Activated naive CD4-positive, alpha-beta T cell (primary cell): ENCODE data around the gene EEFSEC.

Source experiments
- DNase-seq, 4 experiments: peaks; one replicate each; lab custom pipeline; 2025; lab: John Stamatoyannopoulos, UW

EEFSEC gene

DNA sequence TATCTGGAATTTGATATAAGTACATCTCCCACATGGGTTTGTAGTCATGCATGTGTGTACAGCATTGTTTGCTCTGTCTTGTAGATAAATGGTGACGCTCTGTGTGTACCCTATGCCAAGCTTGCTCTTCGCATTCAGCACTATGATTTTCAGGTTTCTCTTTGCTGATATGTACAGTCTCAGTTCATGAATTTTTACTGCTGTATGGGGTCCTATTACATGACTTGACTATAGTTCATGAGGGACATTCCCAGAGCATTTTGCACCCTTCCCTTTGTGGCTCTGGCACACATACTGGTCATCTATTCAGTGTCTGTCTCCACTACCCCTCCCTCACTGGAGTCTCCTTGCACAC lies 132.7 kb downstream of the EEFSEC start:
- DNase-seq: no peak

DNA sequence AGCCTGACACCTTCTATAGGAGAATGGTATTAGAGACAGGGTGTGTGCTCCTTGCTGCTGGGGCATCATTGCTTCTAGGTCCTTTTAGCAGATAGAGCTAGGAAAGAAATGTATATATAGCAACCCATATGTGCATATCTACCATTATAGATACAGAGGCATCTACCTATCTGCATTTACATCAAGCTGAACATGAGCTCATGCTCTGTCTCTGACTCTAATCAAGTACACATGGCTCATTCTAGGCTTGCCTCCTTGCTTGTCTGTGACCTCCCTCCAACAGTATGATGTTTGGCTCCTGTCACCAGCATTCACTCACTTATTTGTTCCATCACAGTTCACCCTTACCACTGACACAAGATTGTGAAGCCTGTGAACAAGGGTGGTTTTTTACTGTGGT lies 133.4 kb downstream of the EEFSEC start:
- no peak for DNase-seq

DNA sequence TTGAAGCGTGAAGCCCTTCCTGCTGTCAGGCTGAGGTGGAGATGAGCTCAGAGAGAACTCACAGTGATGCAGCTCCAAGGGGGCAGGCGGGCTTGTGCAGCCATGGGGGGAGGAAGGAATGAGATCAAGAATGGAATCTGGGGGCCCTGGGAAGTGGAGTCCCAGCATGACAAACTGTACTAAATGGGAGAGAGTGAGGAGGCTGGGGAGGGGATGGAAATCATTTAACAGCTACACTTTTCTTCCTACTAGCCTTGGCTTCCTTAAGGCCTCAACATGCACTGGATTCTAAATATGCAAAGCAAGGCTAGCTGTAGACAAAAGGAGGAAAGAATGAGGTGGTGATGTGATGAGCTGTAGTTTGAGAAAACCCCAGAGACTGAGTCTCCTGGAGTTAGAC lies 133.9 kb downstream of the EEFSEC start:
- no peak for DNase-seq

DNA sequence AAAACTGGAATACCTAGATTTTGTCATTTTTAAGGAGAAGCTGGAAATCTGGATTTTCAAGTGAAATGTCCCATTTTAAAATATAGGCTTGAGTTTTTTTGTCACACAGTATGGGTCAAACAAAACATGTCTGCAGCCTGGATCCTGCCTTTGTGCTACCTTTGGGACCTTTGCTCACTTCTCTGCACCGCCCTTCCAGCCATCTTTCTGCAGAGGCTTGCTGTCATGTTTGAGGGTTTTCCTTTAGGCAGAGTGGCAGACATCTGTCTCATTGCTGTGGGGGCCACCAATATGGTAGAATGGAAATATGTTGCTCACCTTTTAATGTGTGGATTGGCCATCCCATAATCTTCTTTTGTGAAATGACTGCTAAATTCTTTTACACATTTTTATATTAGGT lies 136.3 kb downstream of the EEFSEC start:
- DNase-seq: no peak

DNA sequence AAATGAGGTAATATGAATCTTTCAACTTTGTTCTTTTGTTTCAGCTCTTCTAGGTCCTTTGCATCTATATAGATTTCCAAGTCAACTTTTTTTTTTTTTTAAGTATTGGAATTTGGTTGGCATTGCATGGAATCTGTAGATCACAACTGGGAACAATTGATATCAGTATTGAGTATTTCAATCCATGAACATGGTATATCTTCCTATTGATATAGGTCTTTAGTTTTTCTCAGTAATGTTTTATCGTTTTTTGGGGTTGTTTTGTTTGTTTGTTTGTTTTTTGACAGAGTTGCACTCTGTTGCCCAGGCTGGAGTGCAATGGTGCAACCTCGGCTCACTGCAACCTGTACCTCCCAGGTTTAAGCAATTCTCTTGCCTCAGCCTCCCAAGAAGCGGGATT lies 137.2 kb downstream of the EEFSEC start:
- DNase-seq: no peak

DNA sequence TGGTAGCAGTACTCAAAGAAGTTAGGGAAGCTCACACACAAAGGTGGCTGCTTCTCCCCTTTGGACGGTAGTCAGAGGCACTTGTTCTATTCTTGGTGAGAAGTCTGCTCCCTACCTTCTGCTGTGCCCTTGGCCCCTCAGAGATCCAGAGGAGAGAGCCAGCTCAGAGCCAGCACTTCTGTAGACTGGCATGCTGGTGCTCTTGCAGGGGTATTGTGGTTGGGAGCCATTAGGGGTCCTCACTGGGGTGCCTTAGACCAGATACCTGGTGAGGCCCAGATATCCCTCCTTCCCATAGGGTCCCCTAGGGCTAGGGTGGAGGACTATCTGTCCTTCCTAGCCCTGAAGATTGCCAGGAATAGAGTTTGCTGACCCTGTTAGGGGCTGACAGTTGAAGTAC lies 140.6 kb downstream of the EEFSEC start:
- DNase-seq: no peak

DNA sequence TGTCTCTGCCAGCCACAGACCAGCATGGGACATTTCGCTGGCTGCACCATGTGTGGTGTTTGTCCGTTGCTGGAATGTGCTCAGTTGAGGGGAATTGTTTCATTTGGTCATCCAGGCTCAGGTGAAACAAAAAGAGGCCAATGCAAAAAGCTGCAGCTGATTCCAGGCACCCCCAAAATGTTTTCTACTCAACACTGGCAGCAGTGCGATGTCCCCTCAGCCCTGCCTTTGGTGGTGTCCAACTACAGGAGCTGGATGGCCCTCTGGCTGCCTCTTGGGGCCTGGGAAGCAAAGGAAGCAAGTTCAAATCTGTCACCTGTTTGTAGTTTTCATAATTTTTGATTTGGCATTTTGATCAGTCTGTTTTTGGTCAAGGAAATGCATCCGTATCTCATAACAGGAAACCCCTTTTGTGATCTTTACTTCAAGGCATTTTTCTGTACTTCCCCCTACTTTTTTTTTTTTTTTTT lies 141.8 kb downstream of the EEFSEC start:
- DNase-seq: no peak

DNA sequence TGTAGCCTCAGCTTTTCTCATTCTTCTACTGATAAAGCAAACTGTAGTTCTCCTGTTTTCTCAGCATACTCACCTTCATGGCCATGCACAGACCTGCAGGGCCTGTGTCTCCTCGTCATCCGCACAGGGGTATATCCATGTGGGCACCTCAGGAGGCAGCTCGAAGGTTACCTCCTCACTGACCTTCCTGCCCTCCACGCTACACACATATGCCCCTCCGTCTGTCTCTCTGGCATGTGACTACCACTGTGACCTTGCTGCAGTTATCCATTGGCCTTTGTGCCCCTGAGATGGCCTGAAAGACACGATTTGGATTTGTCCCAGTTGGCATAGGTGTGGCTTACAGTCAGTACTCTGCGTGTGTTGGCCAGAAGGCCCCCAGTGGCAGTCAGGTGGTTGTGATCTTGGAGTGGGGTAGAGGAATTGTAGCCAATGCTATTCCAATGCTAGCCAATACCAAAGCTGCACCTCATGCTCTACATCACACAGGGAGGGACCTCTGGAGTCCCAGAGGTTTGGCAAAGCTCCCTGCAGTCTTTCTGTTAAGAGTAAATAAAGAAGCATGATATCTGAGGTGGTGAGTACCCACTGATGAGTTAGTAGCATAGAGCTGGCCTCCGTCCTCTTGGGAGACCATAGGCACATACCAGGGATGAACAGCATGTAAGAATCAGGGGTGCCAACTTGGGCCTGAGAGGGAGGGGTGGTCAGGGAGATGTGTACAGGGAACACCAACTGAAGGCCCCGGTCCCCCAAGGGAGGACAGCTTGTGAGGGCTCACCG lies 143.4 kb downstream of the EEFSEC start:
- DNase-seq: no peak

DNA sequence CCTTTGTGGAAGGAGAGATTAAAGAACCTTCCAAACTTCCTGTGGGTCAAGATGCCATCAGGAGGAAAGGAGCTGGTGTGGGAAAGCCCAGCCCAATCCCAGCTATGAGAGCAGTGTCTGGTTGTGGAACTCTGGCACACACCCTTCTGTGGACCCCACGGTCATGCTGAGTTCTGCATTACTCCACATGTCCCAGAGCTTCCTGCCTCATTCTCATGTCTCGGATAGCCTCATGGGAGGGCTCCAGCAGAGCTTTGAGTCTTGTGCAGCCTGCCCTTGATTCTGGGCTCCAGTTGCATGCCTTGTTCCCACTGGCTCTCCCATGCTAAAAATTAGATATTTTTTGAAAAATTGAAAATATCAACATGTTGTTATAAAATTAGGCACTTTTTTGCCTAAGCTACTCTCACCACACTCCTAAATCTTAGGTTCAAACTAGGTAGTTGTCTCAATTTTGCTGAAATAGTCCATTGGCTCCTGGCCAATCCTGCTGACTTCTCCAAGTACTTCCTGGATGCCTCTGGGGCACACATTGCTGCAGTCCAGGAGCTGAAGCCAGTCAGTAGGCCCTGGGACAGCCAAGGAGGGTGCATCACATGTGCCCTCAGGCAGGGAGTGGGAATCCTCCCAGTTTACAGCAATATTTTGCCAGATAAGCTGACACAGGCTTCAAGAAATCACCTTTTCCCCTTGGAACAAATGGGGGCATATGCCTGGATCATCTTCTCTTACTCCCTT lies 144.3 kb downstream of the EEFSEC start:
- DNase-seq: no peak

DNA sequence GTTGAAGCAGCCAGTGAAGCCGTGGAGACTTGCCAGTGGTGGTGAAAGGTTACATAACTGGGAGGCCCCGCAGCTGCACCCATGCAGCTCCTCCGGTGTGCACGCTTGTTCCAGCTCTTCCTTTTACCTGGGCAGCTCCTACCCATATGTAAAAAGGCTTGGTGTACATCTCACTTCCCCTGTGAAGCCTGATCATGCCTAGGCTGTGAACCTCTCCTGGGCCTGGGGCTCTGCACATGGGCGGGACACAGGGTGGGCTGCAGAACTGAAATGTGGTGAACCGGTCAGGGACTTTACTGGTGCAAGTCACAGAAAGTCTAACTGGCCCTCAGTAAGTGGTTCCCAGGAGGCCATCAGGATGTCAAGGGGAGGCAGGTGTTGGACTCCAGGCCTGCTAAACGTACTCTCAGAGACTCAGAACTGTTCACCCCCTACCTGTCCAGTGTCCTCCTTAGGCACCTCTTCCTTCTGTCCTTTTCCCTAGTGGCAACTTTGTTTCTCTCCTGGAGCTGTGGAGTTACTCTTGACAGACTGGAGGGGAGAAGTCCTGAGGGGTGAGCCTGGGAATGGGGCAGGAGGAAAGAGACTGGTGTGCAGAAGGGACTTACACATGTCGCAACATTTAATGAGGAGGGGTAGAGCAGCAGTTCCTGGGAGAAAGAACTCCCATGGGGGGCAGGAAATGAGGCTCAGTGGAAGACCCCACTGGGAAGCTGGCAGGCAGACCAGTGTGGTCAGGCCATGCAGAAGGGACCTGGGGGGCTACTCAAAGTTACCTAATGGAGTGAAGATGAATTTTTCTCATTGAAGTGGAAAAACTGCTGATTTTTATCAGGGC lies 148.1 kb downstream of the EEFSEC start:
- no peak for DNase-seq

DNA sequence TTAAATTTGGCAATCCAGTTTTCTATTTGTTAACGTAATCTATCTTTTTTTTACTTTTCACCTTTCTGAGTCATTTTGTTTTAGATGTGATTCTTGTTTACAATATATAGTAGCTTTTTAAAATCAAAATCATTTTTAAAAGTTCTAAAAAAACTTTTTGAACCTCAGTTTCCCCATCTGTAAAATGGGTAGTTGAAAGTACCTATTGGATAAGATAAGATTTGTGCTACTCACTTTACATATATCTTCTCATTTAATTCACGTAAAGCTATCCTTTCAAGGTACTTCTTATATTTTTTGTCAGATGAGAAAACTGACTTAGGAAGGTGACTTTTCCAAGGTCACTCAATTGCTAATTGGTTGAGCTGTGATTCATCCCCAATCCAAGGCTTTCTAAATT lies 153.2 kb downstream of the EEFSEC start:
- DNase-seq: no peak

DNA sequence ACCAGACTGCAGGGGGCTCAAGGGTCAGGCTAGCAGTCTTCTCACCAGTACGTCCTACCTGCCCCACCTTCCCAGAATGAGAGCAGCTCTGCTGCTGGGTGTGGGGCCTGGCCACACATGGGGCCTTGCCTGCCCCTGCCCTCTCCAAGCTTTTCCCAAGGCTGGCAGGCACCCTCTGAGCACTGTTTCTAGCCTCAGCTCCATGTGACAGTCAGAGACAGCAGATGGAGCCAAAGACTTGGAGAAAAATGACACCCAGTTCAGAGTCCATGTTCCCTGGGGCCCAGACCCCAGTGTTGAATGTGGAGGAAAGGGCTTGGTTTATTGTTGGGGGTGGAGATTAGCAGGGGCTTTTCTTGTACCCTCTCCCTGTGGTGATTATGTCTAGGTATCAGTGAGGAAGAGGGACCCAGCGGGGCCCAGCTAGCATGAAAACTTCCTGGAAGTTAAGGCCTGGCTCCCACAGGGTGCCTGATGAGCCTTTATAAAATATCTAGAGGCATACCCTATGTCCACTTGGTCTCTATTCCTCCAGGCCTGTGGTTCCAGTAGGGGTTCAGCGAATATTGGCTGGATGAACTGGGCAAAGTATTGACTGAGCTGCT lies 153.8 kb downstream of the EEFSEC start:
- DNase-seq: no peak

DNA sequence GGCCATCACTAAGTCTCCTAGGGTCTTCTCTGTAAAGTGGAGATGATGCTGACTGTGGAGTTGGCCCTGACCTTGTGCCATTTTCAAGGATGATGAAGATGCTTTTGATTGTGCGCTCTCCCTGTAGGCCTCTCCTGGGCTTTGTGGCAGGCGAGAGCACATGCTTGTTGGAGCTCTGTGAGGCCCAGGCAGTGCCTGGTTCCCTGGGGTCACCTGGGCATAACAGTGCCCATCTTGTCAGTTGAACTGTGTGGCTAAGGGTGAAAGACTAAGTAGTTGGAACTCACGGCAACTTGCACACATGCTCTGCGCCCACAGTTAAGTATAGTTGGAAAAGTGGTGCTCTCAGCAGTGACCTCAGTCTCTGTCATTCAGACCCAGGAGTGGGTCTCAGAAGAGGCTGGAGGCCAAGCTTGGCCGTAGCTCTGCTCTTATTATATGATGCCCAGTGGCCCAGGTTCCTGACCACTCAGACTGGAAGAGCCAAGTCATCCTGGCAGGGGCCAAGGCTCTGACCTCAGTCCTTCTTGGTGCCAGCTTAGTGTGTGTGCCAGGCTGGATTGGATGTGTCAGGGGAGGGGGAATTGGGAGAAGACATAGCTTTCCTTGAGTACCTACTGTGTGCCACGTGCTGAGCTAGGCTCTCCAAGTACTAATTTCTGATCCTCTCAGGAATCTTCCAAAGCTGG lies 154.6 kb downstream of the EEFSEC start:
- DNase-seq: no peak

DNA sequence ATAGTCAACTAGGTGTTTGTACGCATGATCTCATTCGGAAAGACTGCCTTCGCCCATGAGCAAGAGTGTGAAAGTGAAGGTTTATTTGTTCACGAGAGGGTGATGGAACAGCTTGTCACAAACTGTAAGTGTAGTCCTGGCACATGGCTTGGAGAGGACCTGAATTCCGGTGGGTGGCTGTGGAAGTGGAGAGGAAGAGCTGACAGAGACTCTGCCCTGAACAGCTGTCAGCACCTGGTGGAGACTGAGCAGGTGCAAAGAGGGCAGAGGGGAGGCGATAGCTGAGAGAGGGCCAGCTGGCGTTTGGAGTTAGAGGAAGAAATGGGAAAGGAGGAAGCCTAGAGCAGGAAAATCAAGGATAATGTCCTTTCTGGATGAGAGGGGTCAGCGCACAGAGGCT lies 155.7 kb downstream of the EEFSEC start:
- no peak for DNase-seq

DNA sequence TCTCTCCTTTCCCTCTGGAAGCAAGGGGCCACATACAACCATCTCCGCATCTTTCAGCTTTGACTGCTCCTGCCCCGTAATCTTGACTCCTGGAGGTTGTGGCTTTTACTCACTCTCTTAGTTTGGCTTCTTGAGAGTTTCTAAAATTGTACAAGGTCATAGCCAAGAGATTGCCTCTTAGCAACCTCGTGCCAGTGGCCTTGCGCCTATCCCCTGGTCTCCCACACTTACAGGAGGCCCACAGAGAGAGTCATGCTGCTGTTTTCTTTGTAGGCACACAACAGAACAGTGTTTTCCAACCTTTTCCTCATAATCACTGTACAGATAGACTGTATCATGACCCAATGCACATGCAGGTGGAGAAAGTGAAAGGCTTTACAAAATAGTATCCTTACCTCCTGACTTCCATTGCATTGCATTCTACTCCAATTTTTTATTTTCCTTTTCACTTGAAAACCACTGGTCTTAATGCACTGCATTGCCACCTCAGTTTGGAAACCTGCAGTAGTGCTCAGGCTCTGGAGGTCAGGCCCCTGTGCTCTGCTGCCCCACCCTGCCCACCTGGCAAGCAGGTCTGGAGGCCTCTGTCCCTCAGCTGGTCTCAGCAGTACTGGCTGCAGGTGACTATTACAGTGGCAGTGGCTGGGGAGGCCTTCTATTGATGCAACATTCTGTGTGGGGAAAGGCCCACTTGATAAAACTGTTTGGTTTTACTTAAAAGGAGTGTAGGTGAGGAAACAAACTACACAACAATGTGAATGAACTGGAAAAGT lies 157.2 kb downstream of the EEFSEC start:
- no peak for DNase-seq

DNA sequence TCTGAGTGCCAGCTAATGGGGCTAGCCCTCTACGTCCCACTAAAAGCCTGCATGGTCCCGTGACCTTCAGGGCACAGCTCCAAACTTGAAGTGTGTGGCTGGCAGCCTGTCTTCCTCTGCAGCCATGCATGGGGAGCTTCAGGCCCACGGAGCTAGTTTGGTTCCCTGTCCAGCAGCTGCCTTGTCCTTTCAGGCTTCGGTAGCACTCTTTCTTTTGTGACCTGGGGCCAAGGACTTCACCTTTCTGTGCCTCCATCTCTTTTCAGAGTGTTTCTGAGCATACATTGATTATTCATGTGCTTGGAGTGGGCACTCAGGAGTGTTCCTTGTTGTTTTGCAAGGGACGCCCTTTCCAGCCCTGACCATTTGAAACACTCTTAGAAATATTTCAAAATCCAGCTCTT lies 158.2 kb downstream of the EEFSEC start:
- DNase-seq: no peak

DNA sequence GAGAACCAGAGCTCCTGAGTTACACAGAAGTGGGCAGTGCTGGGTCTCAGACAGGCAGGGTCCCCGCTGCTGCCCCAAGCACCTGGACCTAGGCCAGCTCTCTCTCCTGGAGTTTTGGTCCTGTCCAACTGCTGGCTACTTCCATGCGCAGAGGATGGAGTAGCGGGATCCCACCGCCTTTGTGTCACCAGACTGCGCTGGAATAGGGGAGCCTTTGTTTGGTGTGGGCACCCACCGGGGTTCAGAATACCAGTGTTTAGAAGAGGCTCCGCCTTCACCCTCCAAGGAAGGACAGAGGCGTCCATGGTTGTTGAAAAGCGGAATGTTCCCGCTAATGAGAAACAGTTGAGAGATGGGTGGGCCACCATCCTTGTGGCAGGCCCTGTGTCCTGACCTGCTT lies 159.0 kb downstream of the EEFSEC start:
- no peak for DNase-seq

DNA sequence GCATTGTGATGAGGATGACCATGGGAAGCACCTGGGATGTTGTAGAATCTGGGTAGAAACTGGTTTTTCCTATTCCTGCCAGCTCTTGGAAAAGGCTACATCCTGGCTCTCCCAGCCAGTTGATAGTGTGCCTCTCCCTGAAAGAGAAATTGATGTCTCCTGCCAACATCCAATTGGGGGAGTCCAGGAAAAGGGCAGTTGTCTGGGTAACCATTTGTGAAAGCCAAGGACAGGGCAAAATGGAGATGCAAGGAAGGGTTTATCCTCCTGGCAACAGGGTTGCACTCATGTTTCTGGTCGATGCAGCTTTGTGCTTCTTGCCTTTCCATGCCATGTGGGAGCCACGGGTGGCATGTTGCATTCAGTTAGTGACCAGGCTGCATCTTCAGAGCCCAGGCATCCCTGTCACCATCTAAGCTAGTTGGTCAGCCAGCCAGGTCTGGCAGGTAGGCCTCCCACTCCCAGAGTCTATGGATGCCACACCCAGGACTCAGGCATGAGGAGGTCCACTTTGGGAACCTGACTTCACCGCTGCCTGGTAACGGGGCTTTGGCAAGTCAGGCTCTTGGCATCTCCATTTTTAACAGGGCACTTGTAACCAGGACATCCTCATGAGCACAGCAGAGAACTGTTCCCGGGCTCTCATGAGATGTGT lies 159.9 kb downstream of the EEFSEC start:
- no peak for DNase-seq

DNA sequence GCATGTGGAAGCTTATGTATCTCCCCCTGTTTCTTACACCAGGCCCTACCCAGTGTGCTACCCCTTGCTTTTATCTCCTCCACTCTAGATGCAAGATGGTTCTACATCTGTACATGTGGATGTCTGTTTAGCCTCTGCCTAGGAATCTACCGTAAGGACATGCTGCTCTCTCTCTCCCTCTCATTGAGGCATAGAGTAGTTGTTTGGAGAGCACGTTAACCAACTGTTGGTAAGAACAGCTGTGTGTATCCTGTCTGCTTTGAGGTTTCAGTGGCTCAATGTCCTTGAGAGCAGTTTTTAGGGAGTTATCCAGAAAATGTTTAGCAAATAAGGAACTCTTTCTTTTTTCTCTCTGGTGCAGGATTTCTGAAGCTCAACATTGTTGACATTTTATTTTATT lies 160.7 kb downstream of the EEFSEC start:
- no peak for DNase-seq

DNA sequence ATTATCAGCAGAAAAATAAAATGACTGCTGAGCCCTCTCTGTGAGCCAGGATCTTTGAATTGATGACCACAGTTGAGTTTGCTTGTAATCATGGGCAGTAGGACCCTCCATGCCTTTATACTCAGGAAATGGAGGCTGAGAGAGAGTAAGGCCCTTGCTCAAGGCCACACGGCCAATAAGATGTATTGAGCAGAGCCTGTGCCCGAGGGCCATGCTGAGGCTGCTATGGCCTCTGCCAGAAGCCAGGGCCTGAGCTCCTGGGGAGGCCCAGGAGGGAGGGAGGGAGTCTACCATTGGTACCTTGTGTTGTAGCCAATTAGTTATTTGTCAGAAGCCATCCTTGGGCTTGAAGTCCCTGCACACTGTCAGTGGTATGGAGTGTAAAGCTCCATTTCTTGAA lies 162.0 kb downstream of the EEFSEC start:
- DNase-seq: no peak
